Measurements from ENCODE around the gene ATF7IP2.
A peak's percentile ranks its signal among the peaks of the same experiment; 100 is the strongest.
"Not testable (repeated sequence)": the region's sequence is repeated elsewhere in the genome, so short reads cannot be mapped to it uniquely, and the experiment has no call there.

Gene ATF7IP2

GRCh38 chr16:10385725-10386516 is at the start of gene ATF7IP2:
TSS of gene ATF7IP2 (plus strand) at chr16:10386061. CDS start at chr16:10430621, 44,560 bp downstream.
- DNase-seq, result peak; percentile 94

DNA sequence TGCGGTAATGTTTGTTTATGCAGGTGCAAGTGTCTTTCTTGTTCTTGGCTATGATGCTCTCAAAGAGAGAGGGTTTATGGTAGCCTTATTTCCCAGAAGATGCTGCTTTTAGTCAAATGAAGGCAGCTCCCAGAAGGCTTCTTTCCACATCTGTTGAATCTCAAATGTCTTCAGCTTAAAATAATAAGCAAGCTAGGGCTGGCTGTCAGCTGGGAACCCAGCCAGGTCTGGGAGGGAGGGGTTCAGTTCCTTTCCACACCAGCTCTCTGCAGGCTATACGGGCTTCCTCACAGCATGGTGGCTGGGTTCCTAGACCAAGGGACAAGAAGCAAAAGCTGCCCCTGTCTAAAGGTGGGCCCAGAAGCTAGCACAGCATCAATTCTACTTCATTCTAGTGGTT is 47.4 kb upstream of the ATF7IP2 start:
- no peak for DNase-seq

DNA sequence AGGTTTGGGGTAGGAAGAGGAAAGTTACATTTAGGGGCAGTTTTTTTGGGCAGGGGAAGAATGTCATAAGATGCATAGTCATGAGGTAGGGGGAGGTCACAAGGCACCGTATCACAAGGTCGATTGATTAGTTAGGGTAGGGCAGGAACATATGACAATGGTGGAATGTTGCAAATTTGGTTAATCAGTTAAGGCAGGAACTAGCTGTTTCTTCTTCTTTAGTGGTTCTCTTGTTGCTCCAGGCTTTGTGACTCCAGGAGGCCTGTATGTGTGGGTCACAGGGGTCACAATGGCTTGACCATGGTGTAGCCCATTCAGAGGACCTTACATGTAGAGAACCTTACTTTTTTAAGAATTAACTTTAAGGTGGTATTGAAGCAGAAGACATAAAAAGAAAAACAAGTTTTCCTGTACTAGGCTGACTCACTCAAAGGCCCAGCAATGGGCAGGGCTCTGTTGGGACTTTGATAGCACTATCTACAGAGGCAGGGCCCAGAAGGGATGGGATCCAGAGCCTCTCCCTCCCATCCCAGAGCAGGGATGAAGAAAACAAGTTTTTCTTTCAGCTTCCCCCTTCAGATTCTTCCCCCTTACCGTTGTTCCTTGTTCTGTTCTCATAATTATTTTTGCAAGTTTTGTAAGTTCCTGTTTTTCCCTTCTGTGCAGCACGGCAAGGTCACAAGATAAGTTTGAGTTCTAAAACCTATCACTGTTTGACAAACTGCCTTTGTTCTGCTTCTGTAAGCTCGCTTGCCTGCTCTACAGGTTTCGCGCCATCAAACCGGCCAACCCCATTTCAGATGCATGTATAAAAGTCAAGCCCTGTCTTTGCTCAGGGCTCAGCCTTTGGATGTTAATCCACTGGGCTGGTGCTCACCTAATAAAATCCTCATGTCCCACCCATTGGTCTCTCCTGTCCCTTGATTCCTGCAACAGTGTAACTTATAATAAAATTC is 45.8 kb upstream of the ATF7IP2 start:
- peak; percentile 87 for DNase-seq

- DNase-seq, result no peak
These were observed 42.6 kb upstream of the ATF7IP2 start for GRCh38 chr16:10343124-10343760.

GRCh38 chr16:10344699-10345098 is 41.2 kb upstream of the ATF7IP2 start:
- DNase-seq, result not testable (repeated sequence)

GRCh38 chr16:10345629-10346028 is 40.2 kb upstream of the ATF7IP2 start:
- DNase-seq, result no peak

DNA sequence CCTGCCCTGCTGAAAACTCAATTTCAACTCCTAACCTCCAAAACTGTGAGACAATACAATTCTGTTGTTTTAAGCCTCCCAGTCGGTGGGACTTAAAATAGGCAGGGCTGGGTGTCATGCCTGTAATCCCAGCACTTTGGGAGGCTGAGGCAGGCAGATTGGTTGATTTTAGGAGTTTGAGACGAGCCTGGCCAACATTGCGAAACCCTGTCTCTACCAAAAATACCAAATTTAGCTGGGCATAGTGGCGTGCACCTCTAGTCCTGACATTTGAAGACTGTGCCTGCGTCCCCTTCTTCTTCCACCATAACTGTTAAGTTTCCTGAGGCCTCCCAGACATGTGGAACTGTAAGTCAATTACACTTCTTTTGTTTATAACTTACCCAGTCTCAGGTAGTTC is 36.0 kb upstream of the ATF7IP2 start:
- DNase-seq, result no peak

GRCh38 chr16:10352262-10352661 is 33.6 kb upstream of the ATF7IP2 start:
- no peak for DNase-seq

DNA sequence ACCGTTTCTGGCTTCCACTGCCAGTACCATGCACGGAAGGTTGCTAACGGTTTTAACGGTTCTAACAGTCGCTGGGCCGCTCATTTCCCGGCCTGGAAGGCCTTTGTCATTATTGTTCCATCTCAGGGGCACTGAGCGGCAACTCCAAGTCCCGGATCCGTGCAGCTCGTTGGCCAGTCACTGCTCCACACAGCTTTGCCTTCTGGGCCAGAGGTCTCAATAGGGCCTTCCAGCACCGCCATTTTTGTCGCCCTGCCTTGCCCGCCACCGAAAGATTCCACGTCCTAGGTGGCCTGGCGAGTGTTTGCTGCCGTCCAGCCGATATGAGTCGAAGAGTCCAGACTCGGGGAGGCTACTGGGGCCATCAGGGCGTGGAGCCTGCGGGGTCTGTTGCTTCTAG is 30.3 kb upstream of the ATF7IP2 start:
- DNase-seq, result no peak

DNA sequence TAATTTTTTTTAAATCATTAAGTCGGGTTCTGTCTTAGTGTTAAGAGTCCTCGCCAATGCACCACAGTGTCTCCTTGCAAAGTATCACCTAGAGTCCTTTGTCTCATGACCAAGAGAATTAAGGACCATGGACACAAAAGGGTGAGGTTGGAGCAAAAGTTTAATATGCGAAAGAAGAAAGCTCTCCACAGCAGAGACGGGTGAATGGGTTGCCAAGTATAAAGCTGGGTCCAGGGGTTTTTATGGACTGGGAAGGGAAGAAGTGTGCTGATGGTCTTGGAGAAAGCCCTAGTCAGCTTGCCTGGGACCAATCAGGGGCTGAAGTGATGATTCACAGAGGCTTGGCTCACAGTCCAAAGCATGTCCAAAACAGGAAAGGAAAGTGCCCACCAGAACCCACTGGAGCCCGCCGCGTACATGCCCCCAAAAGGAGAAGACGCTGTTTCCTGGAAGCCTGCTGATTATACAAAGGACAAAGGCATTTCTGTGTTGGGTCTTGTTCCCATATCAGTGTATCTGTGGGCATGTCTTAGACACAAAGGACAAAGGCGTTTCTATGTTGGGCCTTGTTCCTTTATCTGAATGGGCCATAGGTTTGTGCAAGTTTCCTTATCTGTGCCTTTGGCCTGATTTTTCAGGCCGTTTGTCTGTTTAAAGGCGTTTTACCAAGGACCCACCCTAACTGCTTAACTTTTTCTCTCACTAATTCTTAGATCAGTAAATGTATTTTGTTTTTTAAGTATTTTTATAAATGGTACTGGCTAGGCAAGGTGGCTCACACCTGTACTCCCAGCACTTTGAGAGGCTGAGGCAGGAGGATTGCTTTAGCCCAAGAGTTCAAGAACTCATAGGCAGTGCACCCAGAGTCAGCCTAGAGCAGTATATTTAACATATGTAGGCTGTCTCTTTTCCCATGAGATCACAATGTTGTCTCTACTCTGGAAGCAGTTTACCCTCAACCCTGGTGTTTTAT is 28.7 kb upstream of the ATF7IP2 start:
- DNase-seq, result no peak

- not testable (repeated sequence) for DNase-seq
These were observed 24.1 kb upstream of the ATF7IP2 start for GRCh38 chr16:10361747-10362076.

DNA sequence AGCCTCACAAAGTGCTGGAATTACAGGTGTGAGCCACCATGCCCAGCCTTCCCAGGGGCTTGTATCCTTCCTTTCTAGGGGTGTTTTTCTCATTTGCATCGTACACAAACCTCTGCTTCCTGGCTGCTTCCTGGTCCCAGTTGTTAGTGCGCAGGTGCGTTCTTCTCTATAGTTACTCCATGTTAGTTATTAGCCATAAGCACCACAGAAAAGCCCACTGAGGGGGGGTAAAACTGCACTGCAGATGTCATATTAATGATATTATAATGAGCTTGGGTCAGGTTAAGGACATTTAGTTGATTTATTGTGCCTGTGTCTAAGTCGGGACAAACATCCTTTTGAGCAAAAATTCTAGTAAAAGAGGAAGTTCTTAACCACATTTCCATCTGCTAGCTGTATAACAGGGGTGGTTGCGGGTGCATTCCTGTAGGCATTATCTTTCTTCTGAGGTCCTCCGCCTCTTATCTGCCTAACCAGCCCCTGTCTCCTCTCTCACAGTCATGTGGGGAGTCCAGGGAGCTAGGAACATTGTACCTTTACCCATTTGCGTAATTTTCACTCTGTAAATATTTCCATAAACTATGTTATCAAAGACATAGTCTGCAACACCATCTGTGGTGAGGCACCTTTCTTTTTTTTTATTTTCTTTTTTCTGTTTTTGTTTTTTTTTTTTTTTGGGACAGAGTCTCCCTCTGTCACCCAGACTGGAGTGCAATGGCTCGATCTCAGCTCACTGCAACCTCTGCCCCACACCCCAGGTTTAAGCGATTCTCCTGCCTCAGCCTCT is 23.6 kb upstream of the ATF7IP2 start:
- DNase-seq, result peak; percentile 98

DNA sequence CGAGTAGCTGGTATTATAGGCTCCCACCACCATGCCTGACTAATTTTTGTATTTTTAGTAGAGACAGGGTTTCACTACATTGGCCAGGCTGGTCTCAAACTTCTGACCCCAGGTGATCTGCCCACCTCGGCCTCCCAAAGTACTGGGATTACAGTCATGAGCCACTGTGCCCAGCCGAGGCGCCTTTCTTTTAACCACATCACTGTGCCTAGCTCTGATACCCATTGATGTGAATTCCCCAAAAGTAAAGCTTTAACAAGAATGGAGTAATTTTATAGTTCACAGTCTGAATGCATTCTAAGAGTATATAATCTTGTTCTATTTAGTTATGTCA is 23.0 kb upstream of the ATF7IP2 start:
- not testable (repeated sequence) for DNase-seq

DNA sequence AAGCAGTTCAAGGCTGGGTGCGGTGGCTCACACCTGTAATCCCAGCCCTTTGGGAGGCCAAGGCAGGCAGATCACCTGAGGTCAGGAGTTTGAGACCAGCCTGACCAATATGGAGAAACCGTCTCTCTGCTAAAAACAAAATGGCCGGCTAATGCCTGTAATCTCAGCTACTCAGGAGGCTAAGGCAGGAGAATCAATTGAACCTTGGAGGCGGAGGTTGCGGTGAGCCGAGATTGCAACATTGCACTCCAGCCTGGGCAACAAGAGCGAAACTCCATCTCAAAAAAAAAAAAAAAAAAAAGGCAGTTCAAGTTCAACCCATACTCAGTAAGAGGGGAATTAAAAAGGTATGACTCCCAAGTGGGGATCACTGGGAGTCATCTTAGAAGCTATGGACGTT is 19.2 kb upstream of the ATF7IP2 start:
- not testable (repeated sequence) for DNase-seq

DNA sequence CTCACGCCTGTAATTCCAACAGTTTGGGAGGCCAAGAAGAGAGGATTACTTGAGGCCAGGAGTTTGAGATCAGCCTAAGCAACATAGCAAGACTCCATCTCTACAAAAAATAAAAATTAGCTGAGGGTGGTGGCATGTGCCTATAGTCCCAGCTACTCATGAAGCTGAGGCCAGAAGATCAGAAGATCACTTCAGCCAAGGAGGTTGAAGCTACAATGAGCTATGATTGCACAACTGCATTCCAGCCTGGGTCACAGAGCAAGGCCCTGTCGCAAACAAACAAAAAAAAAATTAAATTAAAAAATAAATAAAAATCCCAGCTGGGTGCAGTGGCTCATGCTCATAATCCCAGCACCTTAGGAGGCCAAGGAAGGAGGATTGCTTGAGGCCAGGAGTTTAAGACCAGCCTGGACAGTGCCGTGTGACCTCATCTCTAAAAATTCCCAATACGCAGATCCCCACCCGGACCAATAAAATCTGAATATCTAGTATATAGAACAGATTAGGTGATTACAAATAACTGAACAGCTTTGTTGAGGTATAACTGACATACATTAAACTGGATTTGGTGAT is 18.2 kb upstream of the ATF7IP2 start:
- no peak for DNase-seq

DNA sequence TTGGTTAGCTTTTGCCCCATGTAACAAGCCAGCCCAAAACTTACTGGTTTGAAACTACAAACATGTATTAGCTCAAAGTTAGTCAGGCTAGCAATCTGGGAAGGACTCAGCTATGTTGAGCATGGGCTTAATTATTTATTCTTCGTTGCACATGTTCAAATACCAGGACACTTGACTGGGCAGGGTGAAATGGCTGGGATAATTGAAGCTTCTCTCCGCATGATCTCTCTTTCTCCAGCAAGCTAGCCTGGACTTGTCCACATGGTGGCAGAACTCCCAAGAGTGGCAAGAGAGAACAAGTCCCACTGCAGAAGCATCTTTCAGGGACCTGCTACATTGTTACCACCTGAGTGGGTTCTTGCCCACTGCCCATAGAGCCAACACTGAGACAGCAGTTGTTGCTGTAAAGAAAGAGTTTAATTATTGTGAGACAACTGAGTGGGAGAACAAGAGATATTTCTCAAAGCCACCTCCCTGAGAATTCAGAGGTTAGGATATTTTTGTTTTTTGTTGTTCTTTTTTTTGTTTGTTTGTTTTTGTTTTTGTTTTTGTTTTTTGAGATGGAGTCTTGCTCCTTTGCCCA is 16.8 kb upstream of the ATF7IP2 start:
- no peak for DNase-seq

DNA sequence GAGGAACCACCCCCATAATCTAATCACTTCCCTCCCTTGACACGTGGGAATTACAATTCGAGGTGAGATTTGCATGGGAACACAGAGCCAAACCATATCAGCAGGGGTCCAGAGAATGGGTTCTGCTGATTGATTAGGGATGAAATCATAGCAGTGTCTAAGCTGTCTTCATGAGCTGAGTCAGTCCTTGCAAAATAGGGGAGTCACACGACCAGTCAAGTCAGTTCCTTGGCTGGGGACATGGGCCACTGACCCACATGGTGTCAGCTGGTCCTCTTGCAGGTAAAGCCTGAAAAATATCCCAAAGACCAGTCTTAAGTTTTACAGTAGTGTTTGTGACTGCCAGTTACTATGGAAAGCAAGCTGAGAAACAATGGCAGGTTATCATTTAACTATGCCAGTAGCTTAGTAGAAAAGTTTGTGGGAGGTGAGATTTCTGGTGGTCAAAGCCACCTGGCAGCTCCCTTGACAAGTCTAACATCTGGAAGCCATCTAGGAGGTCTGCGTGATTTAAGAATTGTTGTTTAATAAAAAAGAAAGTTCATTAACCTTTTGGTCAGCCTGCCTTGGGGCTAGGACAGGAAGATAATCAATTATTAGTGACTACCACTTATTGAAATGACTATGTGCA is 15.7 kb upstream of the ATF7IP2 start:
- DNase-seq, result no peak

GRCh38 chr16:10371592-10371991 is 14.3 kb upstream of the ATF7IP2 start:
- no peak for DNase-seq

DNA sequence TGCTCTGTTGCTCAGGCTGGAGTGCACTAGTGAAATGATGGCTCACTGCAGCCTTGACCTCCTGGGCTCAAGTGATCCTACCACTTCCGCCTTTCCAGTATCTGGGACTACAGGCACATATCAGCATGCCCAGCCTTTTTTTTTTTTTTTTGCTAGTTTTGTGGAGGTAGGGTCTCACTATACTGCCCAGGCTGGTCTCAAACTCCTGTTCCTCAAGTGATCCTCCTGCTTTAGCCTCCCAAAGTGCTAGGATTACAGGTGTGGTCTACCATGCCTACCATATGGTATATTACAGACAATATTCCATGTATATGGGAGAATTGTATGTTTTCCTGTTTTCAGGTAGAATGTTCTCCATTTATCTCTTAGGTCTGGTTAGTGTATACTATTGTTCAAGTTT is 12.3 kb upstream of the ATF7IP2 start:
- no peak for DNase-seq

GRCh38 chr16:10376229-10376628 is 9.6 kb upstream of the ATF7IP2 start:
- no peak for DNase-seq

Measured in MV-4-11 (cell line).